Gastroesophageal sphincter (tissue), 3 donors: Measurements from ENCODE around the gene IMMP2L.

Experiments used
- CTCF ChIP-seq, 4 experiments: fragments of 200-600 bp in 2 of 4; fragments of 450-650 bp in 2 of 4; sonication (generic) in 1 of 4; IDR thresholded peaks; one replicate each; pipeline ENCODE4 v1.5.1; 2017 to 2019; ENCODE audit warnings: antibody characterized with exemption in 4 of 4, mild to moderate bottlenecking in 2 of 4, moderate library complexity in 2 of 4
- POLR2A ChIP-seq, 2 donors: fragments of 450-650 bp; IDR thresholded peaks; one replicate each; pipeline ENCODE4 v1.6.1; 2017; ENCODE audit warnings: antibody characterized with exemption in 2 of 2, mild to moderate bottlenecking in 2 of 2, moderate library complexity in 1 of 2

- TF ChIP-seq CTCF (IDR thresholded peaks at IDR 0.05) (no peak), POLR2A (IDR thresholded peaks at IDR 0.05) (no peak)
These were observed 578.4 kb downstream of the IMMP2L start for GRCh38 chr7:110983822-110984456.
